SK-N-SH (cell line): ENCODE data around the gene TMEM245.

Experiments used
- EP300 ChIP-seq, 2 experiments: IDR thresholded peaks; 2 replicates each; pipeline versions ENCODE4 v1.4.0 to v1.6.1; 2012; ENCODE audit warnings: borderline replicate concordance in 1 of 2, low read depth in 1 of 2, low read length in 1 of 2
- MEF2A ChIP-seq: IDR thresholded peaks from 2 replicates; pipeline ENCODE4 v1.4.0; 2012; ENCODE audit warnings: low read depth, borderline replicate concordance
- NFIC ChIP-seq: IDR thresholded peaks from 2 replicates; pipeline ENCODE4 v1.4.0; 2012; ENCODE audit warnings: borderline replicate concordance
- RFX5 ChIP-seq: IDR thresholded peaks from 2 replicates; pipeline ENCODE4 v1.6.1; 2012; ENCODE audit warnings: mild to moderate bottlenecking, improper control_type of control experiment, low read length
- USF2 ChIP-seq: fragments of 150-350 bp; IDR thresholded peaks from 2 replicates; pipeline ENCODE4 v1.6.1; 2017; ENCODE audit warnings: antibody characterized with exemption, low read length, low read depth, borderline replicate concordance
- TF ChIP-seq, protein P1 (sequence below): fragments of 200-600 bp; sonication (generic); IDR thresholded peaks from 2 replicates; pipeline ENCODE4 v1.6.1; 2017; ENCODE audit warnings: antibody characterized with exemption, mild to moderate bottlenecking, moderate library complexity

GRCh38 chr9:109012009-109012875 is 107.5 kb downstream of the TMEM245 start:
- TF ChIP-seq MEF2A (peak; percentile 43; the same call in 1 of the 2 replicates), USF2 (no peak), RFX5 (no peak), EP300 (IDR thresholded peaks at IDR 0.05; ENCODE audit: borderline replicate concordance in 1 of 2, low read depth in 1 of 2, low read length in 1 of 2) (peak in 1 of 2 experiments; percentile 62; a peak in 1 of 4 replicates), NFIC (peak; percentile 64)
- TF ChIP-seq, protein P1, sequence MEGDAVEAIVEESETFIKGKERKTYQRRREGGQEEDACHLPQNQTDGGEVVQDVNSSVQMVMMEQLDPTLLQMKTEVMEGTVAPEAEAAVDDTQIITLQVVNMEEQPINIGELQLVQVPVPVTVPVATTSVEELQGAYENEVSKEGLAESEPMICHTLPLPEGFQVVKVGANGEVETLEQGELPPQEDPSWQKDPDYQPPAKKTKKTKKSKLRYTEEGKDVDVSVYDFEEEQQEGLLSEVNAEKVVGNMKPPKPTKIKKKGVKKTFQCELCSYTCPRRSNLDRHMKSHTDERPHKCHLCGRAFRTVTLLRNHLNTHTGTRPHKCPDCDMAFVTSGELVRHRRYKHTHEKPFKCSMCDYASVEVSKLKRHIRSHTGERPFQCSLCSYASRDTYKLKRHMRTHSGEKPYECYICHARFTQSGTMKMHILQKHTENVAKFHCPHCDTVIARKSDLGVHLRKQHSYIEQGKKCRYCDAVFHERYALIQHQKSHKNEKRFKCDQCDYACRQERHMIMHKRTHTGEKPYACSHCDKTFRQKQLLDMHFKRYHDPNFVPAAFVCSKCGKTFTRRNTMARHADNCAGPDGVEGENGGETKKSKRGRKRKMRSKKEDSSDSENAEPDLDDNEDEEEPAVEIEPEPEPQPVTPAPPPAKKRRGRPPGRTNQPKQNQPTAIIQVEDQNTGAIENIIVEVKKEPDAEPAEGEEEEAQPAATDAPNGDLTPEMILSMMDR: no peak
